Measurements from ENCODE around the gene C1orf35.

DNA sequence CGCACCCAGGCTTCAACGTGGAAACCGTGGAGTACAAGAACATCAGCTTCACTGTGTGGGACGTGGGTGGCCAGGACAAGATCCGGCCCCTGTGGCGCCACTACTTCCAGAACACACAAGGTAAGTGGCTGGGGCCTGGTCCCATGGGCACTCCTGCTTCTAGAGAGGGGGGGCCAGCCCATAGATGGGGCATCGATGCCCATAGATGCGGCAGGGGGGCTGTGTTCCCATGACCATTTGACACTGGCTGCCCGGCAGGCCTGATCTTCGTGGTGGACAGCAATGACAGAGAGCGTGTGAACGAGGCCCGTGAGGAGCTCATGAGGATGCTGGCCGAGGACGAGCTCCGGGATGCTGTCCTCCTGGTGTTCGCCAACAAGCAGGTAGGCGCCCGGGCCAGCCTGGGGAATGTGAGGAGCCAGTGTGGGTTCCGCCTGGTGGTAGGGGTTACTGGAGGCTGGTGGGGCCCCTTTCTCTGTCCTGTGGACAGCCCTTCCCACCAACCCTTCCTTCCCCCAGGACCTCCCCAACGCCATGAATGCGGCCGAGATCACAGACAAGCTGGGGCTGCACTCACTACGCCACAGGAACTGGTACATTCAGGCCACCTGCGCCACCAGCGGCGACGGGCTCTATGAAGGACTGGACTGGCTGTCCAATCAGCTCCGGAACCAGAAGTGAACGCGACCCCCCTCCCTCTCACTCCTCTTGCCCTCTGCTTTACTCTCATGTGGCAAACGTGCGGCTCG lies 5.6 kb downstream of the C1orf35 start:
- TF ChIP-seq, protein P1, sequence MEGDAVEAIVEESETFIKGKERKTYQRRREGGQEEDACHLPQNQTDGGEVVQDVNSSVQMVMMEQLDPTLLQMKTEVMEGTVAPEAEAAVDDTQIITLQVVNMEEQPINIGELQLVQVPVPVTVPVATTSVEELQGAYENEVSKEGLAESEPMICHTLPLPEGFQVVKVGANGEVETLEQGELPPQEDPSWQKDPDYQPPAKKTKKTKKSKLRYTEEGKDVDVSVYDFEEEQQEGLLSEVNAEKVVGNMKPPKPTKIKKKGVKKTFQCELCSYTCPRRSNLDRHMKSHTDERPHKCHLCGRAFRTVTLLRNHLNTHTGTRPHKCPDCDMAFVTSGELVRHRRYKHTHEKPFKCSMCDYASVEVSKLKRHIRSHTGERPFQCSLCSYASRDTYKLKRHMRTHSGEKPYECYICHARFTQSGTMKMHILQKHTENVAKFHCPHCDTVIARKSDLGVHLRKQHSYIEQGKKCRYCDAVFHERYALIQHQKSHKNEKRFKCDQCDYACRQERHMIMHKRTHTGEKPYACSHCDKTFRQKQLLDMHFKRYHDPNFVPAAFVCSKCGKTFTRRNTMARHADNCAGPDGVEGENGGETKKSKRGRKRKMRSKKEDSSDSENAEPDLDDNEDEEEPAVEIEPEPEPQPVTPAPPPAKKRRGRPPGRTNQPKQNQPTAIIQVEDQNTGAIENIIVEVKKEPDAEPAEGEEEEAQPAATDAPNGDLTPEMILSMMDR (conservative IDR thresholded peaks at IDR 0.05 in 1 of 2, IDR thresholded peaks at IDR 0.05 in 1 of 2; ENCODE audit: low read depth in 1 of 2, low read length in 2 of 2), result no peak
- no peak for TF ChIP-seq EZH2 (IDR thresholded peaks at IDR 0.05; ENCODE audit: low read length, missing control alignments)
